C4-2B (cell line): ENCODE data around the gene PLEKHG1.

Experiments
- CTCF ChIP-seq: fragments of 450-650 bp; conservative IDR thresholded peaks from 2 replicates; pipeline ENCODE4 v1.5.1; 2017; ENCODE audit warnings: mild to moderate bottlenecking
- ZFX ChIP-seq: fragments of 450-650 bp; IDR thresholded peaks from 2 replicates; pipeline ENCODE4 v1.6.1; 2017

GRCh38 chr6:150636808-150637207, 37.1 kb downstream of the PLEKHG1 start:
- TF ChIP-seq CTCF (no peak), ZFX (no peak)
